Esophagus muscularis mucosa (tissue), 4 donors: ENCODE measurements around the gene TLNRD1. TPM values are rescaled to one million over a fixed set of nuclear protein-coding genes. Genes with fewer than 3 reads are reported as not detected.

ENCODE experiments used
- DNase-seq: peaks from one replicate; pipeline ENCODE4 v3.0.0-alpha.2; 2017; ENCODE audit errors: extremely low spot score
- H3K27ac ChIP-seq, 4 donors: fragments of 200-600 bp; sonication (generic); replicated peaks in 1 of 4; 1 replicate in 3 of 4; 2 replicates in 1 of 4; pipeline ENCODE4 v1.5.1; 2016 to 2019; ENCODE audit warnings: mild to moderate bottlenecking in 1 of 4
- H3K27me3 ChIP-seq, 4 donors: fragments of 200-600 bp; sonication (generic); one replicate each; pipeline versions ENCODE4 v1.5.1 to v1.6.0; 2016 to 2019
- H3K36me3 ChIP-seq, 4 donors: fragments of 200-600 bp; sonication (generic); one replicate each; pipeline ENCODE4 v1.5.1; 2016 to 2019
- H3K4me1 ChIP-seq, 4 donors: fragments of 200-600 bp; sonication (generic); one replicate each; pipeline ENCODE4 v1.5.1; 2016 to 2019
- H3K4me3 ChIP-seq, 4 donors: fragments of 200-600 bp; sonication (generic); 1 replicate in 2 of 4; 2 replicates in 2 of 4; pipeline ENCODE4 v1.5.1; 2016 to 2019; ENCODE audit warnings: mild to moderate bottlenecking in 4 of 4, moderate library complexity in 1 of 4
- H3K9me3 ChIP-seq, 4 donors: fragments of 200-600 bp; sonication (generic); 1 replicate in 3 of 4; 2 replicates in 1 of 4; pipeline ENCODE4 v1.5.1; 2016 to 2019
- CTCF ChIP-seq, 3 experiments: fragments of 200-600 bp in 2 of 3; fragments of 450-650 bp in 1 of 3; sonication (generic) in 2 of 3; IDR thresholded peaks; one replicate each; pipeline ENCODE4 v1.5.1; 2017 to 2019; ENCODE audit warnings: antibody characterized with exemption in 3 of 3, mild to moderate bottlenecking in 2 of 3, moderate library complexity in 1 of 3
- EP300 ChIP-seq: sonication (generic); formaldehyde crosslinking; IDR thresholded peaks from one replicate; pipeline ENCODE4 v1.6.1; 2017; ENCODE audit warnings: antibody characterized with exemption
- POLR2A ChIP-seq: fragments of 450-650 bp; IDR thresholded peaks from one replicate; pipeline ENCODE4 v1.6.1; 2017; ENCODE audit warnings: antibody characterized with exemption, moderate library complexity, mild to moderate bottlenecking, low read depth
- POLR2AphosphoS5 ChIP-seq, 2 donors: sonication (generic); formaldehyde crosslinking; IDR thresholded peaks; one replicate each; pipeline ENCODE4 v1.6.1; 2017; ENCODE audit warnings: antibody characterized with exemption in 2 of 2
- WGBS: methylation state at CpG from one replicate; pipeline ENCODE4 v1.1.5; 2018; 5-methylcytosine and 5-hydroxymethylcytosine counted together
- intact Hi-C: fragments of 100-400 bp; cut with DNase I; formaldehyde crosslinking; loops from one replicate; pipeline ENCODE4 v1.15.1; 2023
- total RNA-seq, 4 donors: library from RNA; depleted of rRNA; stranded (reverse); fragments of >200 nt; gene quantifications; one replicate each; pipeline versions ENCODE4 v1.1.0 to v1.2.1, GENCODE V29; 2016

TLNRD1 gene
- total RNA-seq, 4 donors from 2014 or later = 15.8 to 45.7 (median 33.1) TPM

GRCh38 chr15:81003097-81003350 lies 2.3 kb downstream of the TLNRD1 start:
- Histone ChIP-seq H3K27me3 (no peaks in the 10 kb centered on the region), H3K36me3 (peaks cover 5 to 14% (median 10%) of the 10 kb centered on the region in 4 donors), H3K9me3 (no peaks in the 10 kb centered on the region), H3K27ac (peak overlapping the region; percentile 93 to 99 (median 97)), H3K4me1 (peaks cover 8 to 68% (median 57%) of the 10 kb centered on the region in 4 donors), H3K4me3 (peak overlapping the region; percentile 87 to 97 (median 94))
- no peak for TF ChIP-seq POLR2AphosphoS5 (IDR thresholded peaks at IDR 0.05)
- TF ChIP-seq EP300 = no peak
- no peak for TF ChIP-seq POLR2A
- no peak for TF ChIP-seq CTCF (IDR thresholded peaks at IDR 0.05)
- 79% methylated on average over 8 of the region's 19 CpGs for WGBS
- intact Hi-C loops = no loop called here
- no peak for DNase-seq

- no peak for TF ChIP-seq POLR2A
- no peak for TF ChIP-seq CTCF (IDR thresholded peaks at IDR 0.05)
- TF ChIP-seq POLR2AphosphoS5 (IDR thresholded peaks at IDR 0.05) = no peak
- TF ChIP-seq EP300 = no peak
- Histone ChIP-seq H3K27ac (peak overlapping the region in 2 of 4 donors; percentile 2 to 13), H3K27me3 (no peaks in the 10 kb centered on the region), H3K4me3 (no peak overlapping the region), H3K4me1 (peaks cover 12 to 55% (median 47%) of the 10 kb centered on the region in 4 donors), H3K36me3 (peaks cover 5 to 14% (median 10%) of the 10 kb centered on the region in 4 donors), H3K9me3 (no peaks in the 10 kb centered on the region)
- DNase-seq = no peak
- intact Hi-C loops = no loop called here
- 90% methylated on average over 1 of the region's 1 CpG for WGBS
These were observed 5.4 kb downstream of the TLNRD1 start for GRCh38 chr15:81006124-81006523.

- no peak overlapping the region for H3K27ac ChIP-seq
- peaks cover 5 to 11% (median 8%) of the 10 kb centered on the region in 4 donors for H3K36me3 ChIP-seq
- H3K4me3 ChIP-seq = no peak overlapping the region
- H3K9me3 ChIP-seq = no peaks in the 10 kb centered on the region
- 92% methylated on average over 6 of the region's 6 CpGs for WGBS
- peaks cover 19 to 47% (median 41%) of the 10 kb centered on the region in 4 donors for H3K4me1 ChIP-seq
- intact Hi-C loops = no loop called here
- TF ChIP-seq CTCF (IDR thresholded peaks at IDR 0.05) = no peak
- TF ChIP-seq POLR2AphosphoS5 (IDR thresholded peaks at IDR 0.05) = no peak
- TF ChIP-seq EP300 = no peak
- no peaks in the 10 kb centered on the region for H3K27me3 ChIP-seq
- no peak for DNase-seq
These were observed 6.8 kb downstream of the TLNRD1 start for GRCh38 chr15:81007428-81008064.

GRCh38 chr15:81008312-81008711 lies 7.6 kb downstream of the TLNRD1 start:
- DNase-seq = no peak
- H3K36me3 ChIP-seq = peaks cover 0 to 4% (median under 1%) of the 10 kb centered on the region in 4 donors
- no peaks in the 10 kb centered on the region for H3K9me3 ChIP-seq
- no peak overlapping the region for H3K4me3 ChIP-seq
- peaks cover 27 to 40% (median 33%) of the 10 kb centered on the region in 4 donors for H3K4me1 ChIP-seq
- no peak overlapping the region for H3K27ac ChIP-seq
- 95% methylated on average over 2 of the region's 2 CpGs for WGBS
- H3K27me3 ChIP-seq = no peaks in the 10 kb centered on the region
- TF ChIP-seq CTCF (IDR thresholded peaks at IDR 0.05) = no peak
- TF ChIP-seq EP300 = no peak
- no peak for TF ChIP-seq POLR2A
- intact Hi-C loops = no loop called here

- 78% methylated on average over 4 of the region's 4 CpGs for whole genome bisulfite sequencing
- intact Hi-C loops = no loop called here
- Histone ChIP-seq H3K27ac (no peak overlapping the region), H3K36me3 (no peaks in the 10 kb centered on the region), H3K27me3 (no peaks in the 10 kb centered on the region), H3K9me3 (no peaks in the 10 kb centered on the region), H3K4me3 (no peak overlapping the region), H3K4me1 (peaks cover 20 to 45% (median 34%) of the 10 kb centered on the region in 4 donors)
- no peak for DNase-seq
- TF ChIP-seq CTCF (IDR thresholded peaks at IDR 0.05) (no peak), POLR2AphosphoS5 (IDR thresholded peaks at IDR 0.05) (no peak), POLR2A (no peak), EP300 (no peak)
These were observed 9.4 kb downstream of the TLNRD1 start for GRCh38 chr15:81010086-81010485.
